Measurements from ENCODE around the gene PLAAT4. TPM values are rescaled to one million over a fixed set of nuclear protein-coding genes. Genes with fewer than 3 reads are reported as not detected.
A peak's percentile ranks its signal among the peaks of the same experiment; 100 is the strongest.

Gene PLAAT4, protein sequence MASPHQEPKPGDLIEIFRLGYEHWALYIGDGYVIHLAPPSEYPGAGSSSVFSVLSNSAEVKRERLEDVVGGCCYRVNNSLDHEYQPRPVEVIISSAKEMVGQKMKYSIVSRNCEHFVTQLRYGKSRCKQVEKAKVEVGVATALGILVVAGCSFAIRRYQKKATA
- 10 to 100 TPM; 11.3 to 18.2 TPM for total RNA-seq

DNA sequence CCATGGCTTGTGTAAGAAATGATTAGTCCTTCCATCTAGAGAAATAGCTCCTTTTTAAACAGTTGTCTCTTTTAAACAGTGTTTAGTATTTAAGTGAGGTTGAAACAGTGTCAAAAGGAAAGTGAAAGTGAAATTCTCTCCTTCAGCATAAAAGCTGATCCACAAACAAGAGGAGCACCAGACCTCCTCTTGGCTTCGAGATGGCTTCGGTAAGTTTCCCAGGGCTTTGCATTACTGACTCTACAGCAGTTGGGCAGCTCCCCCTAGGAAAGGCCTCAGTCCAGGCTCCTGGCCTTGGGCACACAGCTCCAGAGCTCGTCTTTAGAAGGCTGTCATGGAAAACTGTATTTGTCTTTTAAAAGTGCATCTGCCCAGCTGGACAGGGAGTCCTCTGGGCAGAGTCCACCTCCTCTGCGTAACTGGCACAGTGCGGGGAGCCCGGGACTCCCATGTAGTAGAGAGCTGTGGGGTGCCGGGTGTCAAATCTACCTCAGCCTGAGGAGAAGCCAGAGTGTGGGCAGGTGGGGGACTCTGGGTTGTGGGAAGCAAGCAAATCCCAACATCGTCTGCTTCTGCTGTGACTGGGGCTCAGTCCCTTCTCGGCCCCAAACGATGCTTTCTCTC, at the start of gene PLAAT4:
PLAAT4 (plus strand) TSS at position 140 of the 624 bp plus-strand sequence; CDS start at position 201, 61 bp downstream.
- DNase-seq (ENCODE audit: low spot score) = peak; percentile 61
- Histone ChIP-seq H3K36me3 (no peaks in the 10 kb centered on the region), H3K9me3 (no peaks in the 10 kb centered on the region), H3K27ac (peak within 1 kb of the TSS; percentile 77 to 85), H3K4me1 (peaks cover 0 to 35% of the 10 kb centered on the region in 2 donors), H3K27me3 (no peaks in the 10 kb centered on the region), H3K4me3 (peak within 1 kb of the TSS; percentile 22 to 50)
- TF ChIP-seq, protein P1, sequence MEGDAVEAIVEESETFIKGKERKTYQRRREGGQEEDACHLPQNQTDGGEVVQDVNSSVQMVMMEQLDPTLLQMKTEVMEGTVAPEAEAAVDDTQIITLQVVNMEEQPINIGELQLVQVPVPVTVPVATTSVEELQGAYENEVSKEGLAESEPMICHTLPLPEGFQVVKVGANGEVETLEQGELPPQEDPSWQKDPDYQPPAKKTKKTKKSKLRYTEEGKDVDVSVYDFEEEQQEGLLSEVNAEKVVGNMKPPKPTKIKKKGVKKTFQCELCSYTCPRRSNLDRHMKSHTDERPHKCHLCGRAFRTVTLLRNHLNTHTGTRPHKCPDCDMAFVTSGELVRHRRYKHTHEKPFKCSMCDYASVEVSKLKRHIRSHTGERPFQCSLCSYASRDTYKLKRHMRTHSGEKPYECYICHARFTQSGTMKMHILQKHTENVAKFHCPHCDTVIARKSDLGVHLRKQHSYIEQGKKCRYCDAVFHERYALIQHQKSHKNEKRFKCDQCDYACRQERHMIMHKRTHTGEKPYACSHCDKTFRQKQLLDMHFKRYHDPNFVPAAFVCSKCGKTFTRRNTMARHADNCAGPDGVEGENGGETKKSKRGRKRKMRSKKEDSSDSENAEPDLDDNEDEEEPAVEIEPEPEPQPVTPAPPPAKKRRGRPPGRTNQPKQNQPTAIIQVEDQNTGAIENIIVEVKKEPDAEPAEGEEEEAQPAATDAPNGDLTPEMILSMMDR (IDR thresholded peaks at IDR 0.05) = no peak

DNA sequence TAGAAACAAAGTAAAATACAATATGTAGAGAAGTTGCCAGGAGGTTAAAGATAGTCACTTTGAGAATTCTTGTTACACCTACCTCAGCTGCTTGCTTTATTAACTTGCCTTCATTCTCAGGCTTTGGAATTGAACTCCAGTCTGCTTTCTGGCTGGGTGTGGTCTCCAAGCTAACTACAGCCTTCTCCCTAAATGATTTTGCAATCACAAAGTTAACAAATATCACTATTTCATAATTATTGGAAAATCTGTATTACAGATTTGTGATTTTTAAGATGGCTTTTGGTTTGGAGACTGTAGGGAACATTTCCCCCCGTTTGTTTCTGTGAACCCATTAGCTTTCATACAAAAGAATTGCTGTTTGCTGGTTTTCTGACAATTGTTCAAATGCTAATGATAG, 47.8 kb upstream of the PLAAT4 start:
- Histone ChIP-seq H3K4me1 (peaks cover 0 to 23% of the 10 kb centered on the region in 2 donors), H3K27ac (no peak overlapping the region), H3K9me3 (peaks cover 0 to 5% of the 10 kb centered on the region in 2 donors), H3K27me3 (no peaks in the 10 kb centered on the region), H3K4me3 (no peak overlapping the region), H3K36me3 (no peaks in the 10 kb centered on the region)
- no peak for DNase-seq (ENCODE audit: low spot score)
- TF ChIP-seq, protein P1 (IDR thresholded peaks at IDR 0.05) = no peak

DNA sequence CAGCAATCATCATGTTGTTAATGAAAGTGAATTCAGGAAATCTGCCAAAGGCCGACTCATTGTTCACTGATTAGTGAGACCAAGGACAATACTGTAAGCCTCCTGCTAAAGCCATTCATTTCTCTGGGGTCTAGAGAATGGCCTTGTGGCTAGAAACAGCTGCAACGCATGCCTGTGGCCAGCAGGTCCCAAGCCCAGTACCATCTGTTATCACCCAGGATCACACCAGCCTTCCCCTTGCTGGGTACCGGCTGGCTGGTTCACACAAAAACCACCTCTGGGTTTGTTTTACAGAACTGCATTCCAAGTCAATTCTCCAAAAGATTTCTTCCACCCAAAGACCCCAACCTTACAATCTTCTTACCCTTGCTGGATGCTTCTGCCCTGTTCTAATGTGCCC, 46.7 kb upstream of the PLAAT4 start:
- no peaks in the 10 kb centered on the region for H3K27me3 ChIP-seq
- no peaks in the 10 kb centered on the region for H3K36me3 ChIP-seq
- no peak for DNase-seq (ENCODE audit: low spot score)
- peak overlapping the region in 1 of 2 donors; percentile 55 for H3K4me3 ChIP-seq
- H3K27ac ChIP-seq = peak overlapping the region; percentile 59 to 62
- TF ChIP-seq, protein P1 (IDR thresholded peaks at IDR 0.05) = no peak
- peaks cover 0 to 23% of the 10 kb centered on the region in 2 donors for H3K4me1 ChIP-seq
- H3K9me3 ChIP-seq = peaks cover 0 to 5% of the 10 kb centered on the region in 2 donors

DNA sequence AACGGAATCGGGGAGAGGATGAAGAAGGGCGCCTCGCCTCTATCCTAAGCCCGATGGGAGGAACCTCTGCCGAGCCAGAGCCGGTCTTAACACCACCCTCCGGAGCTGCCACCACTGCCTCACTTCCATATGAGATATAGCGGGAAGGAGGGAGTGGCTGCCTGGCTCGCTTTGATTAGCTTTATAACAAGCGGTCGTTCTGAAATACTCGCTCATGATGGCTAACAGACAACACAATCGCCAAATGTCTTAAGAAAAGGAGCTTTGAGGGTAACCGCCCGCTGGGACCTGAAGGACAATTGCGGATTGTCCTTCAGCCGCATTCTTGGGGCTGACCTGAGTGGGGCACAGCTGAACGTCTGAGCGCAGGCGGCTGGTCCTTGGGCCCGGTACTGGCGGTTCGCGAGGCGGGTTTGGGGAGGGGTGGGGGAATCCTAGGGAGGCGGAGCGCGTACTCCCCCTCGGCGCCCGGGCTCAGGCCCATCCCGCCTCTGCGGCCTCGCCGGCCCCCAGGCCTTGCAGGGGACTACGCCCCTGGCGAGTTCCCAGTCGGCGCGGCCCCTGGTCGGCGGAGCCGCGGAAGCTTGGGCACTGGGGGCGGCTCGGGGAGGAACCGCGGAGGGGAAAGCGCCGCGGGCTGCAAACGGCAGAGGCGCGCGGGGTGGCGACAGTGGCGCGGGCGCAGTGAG, 45.9 kb upstream of the PLAAT4 start, which contains the start of gene PLAAT5:
PLAAT5 (minus strand) TSS at position 617 of the 689 bp plus-strand sequence; CDS start at position 484, 133 bp downstream.
- H3K27me3 ChIP-seq = no peaks in the 10 kb centered on the region
- H3K27ac ChIP-seq = peak within 1 kb of the TSS; percentile 59 to 62
- TF ChIP-seq, protein P1 (IDR thresholded peaks at IDR 0.05) = no peak

DNA sequence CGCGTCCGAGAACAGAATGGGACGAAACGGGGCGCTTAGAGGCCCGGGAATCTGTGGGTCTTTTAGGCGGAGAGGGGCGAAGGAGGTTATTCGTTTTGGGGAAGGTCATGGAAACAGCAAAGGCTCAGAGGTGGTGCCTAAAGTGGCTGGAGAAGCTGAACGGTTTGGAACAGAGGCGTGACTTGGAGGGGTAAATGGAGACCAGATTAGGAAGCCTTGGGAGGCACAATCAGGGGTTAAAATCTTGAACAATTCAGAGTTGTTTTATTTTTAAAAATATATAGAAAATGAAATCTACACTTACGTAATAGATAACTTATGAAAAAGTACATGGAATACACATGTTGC, 45.4 kb upstream of the PLAAT4 start:
- H3K36me3 ChIP-seq = no peaks in the 10 kb centered on the region
- peak overlapping the region; percentile 59 to 62 for H3K27ac ChIP-seq
- no peaks in the 10 kb centered on the region for H3K27me3 ChIP-seq
- peak overlapping the region; percentile 40 to 55 for H3K4me3 ChIP-seq
- no peak for DNase-seq (ENCODE audit: low spot score)
- H3K4me1 ChIP-seq = peaks cover 0 to 23% of the 10 kb centered on the region in 2 donors
- TF ChIP-seq, protein P1 (IDR thresholded peaks at IDR 0.05) = no peak
- no peaks in the 10 kb centered on the region for H3K9me3 ChIP-seq

More for the DNA sequence above, 45.9 kb upstream of the PLAAT4 start, which contains the start of gene PLAAT5:
- Histone ChIP-seq H3K4me1 (peaks cover 0 to 23% of the 10 kb centered on the region in 2 donors), H3K36me3 (no peaks in the 10 kb centered on the region), H3K9me3 (no peaks in the 10 kb centered on the region), H3K4me3 (peak within 1 kb of the TSS; percentile 40 to 55)
- no peak for DNase-seq (ENCODE audit: low spot score)
